Activated CD4-positive, CD25-positive, alpha-beta regulatory T cell treated with anti-CD3 and anti-CD28 coated beads, Interleukin-2, amount 50 U/mL, for 72 hours (primary cell): ENCODE data around the gene TLX1.
"Not testable (repeated sequence)": the region's sequence is repeated elsewhere in the genome, so short reads cannot be mapped to it uniquely, and the experiment has no call there.

ENCODE experiments used
- DNase-seq: peaks from one replicate; pipeline ENCODE4 v3.0.0; 2021

The TLX1 gene

DNA sequence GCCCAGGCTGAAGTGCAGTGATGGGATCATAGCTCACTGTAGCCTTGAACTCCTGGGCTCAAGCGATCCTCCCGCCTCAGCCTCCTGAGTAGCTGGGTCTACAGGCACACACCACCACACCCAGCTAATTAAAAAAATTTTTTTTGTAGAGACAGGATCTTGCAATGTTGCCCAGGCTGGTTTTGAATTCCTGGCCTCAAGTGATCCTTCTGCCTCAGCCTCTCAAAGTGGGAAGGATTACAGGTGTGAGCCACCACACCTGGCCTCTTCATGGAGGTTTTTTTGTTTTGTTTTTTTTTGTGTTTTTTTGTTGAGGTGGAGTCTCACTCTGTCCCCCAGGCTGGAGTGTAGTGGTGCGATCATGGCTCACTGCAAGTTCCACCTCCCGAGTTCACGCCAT lies 23.4 kb downstream of the TLX1 start:
- not testable (repeated sequence) for DNase-seq

DNA sequence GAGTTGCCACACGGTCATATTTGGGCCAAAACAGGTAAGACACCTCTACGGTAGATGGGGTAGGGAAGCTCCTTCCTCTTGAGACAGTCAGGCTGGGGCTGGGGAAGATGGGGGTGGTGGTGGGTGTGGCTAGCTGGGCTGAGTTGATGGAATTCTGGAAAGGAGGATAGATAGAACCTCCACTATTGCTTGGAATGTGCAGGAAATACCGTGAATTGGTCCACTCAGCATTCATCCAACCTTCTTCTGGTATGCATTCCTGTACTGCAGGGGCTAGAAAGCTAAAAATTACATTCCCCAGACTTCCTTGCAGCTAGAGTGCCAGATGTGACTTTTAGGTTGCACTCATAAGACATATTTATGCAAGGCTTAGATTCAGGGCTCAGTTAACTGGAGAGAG lies 24.8 kb downstream of the TLX1 start:
- no peak for DNase-seq

DNA sequence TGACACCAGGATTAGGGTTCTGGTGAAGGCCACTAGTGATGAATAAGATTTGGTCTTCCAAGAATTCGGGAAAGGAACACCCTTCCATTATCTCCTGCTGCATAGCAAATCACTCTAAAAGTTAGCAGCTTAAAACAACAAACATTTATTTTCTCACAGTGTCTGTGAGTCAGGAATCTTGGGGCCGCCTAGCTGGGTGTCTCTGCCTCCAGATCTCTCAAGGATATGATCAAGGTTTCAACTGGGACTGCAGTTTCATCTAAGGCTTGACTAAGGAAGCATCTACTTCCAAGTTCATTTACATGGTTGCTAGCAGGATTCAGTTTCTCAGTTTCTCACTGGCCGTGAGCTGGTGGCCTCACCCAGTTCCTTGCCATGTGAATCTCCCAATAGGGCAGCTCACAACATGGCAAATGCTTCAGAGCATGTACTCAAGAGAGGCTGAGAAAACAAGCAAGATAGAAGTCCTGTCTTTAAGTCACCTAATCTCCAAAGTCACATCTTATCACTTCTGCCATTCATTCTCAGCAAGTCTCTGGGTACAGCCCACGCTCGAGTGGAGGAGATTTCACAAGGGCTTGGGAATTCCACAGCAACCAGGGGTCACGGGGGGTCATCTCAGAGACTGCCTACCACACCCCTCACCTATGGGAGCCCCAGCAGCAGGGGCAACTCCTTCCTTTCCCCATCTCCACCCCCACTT lies 26.8 kb downstream of the TLX1 start:
- DNase-seq: no peak

DNA sequence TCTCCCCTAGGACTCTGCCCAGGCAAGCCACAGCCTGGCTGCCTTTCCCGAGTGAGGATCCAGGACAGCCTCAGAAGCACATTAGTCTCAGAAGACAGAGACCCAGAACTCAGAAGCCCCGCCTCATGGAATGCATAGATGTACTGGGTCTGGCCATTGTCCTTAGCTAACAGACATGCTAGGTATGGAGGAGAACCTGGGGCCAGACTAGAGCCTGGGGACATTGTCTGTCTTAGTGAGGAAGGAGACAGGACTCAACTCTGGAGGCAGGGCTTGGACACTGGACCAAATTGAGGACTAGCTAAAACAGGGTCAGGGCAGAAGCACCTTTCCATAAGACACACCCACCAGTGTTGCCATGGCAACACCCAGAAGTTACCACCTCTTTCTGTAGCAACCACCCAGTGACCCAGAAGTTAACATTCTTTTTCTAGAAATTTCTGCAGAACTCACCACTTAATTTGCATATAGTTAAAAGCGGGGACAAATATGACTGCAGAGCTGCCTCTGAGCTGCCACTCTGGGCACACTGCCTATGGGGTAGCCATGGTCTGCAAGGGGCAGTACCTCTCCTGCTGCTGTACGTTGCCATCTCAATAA lies 27.5 kb downstream of the TLX1 start:
- DNase-seq: no peak

DNA sequence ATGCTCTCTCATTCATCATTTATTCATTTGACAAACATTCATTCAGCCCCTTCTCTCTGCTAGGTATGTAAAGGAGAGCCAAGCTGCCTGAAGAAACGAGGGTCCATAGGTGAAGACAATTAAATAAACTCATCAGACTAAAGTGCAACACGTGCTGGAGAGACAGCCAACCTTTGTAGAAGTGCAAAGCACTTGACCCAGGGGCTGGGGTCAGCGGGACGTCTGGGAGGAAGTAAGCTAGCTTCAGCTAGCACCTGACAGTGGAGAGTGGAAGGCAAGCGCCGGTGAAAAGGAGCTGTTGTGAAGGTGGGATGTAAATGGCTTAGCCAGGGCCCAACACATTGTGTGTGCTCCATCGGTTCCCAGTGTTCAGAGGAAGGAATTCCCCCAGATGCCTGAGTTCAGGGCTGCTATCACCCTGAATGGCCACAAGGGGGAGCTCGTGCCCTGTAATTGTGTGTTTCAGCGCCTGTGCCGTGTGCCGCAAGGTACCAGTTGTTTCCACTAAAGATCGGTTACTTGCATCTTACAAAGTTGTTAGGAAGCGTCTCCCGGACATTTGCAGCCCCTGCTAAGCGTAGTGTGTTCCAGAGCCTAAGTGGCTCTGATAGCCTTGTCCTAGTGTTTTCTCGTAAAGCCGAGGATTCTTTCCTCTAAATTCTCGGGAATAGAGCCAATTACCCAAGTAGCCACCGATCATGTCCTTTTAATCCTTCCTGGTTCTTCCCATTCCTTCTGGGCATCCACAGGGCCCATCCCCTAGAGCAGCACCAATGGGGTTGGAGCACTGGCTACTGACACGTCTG lies 30.6 kb downstream of the TLX1 start:
- peak; percentile 69 for DNase-seq

DNA sequence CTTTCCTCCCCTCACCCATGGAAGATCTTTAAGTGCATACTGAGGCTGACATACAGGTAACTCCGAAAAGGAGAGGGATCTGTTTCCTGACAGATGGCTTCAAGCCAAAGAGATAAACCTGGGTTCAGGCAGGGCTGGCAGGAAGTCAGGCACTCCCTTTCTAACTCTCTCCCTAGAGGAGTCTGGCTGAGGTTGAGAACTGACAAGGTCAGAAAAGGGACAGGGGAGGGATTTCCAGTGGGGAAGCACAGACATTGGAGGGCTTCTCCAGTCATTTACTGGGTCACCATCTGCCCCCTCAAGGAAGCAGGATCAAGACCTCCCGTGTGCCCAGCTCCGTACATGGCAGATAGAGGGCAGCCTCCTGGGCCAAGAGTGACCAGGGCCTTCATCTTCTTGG lies 31.6 kb downstream of the TLX1 start:
- DNase-seq: no peak

DNA sequence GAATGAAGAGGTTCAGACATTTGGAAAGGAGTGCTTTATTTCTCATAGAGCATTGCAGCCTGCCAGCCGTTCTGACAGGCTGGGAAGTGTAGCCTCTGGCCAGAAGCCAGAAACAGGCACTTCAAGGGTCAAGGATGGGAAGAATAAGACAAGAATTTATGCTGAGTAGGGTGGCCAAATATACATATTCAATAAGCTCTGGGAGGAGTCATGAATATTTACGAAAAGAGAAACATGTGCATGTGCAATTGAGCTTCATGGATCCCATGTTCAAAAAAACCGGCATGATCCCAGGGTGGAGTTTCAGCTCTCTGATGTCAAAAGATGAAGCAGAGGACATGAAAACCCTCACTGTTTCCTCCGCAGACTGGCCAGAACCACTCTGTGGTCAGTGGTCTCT lies 32.9 kb downstream of the TLX1 start:
- DNase-seq: no peak

DNA sequence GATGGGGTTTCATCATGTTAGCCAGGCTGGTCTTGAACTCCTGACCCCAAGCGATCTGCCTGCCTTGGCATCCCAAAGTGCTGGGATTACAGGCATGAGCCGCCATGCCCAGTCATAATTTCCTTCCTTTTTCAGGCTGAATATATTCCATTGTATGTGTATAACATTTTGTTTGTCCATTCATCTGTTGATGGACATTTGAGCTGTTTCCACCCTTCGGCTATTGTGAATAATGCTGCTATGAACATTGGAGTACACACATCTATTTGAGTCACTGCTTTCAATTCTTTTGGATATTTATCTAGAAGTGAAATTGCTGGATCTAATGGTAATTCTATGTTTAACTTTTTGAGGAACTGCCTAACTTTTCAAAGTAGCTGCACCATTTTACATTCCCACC lies 34.6 kb downstream of the TLX1 start:
- no peak for DNase-seq

DNA sequence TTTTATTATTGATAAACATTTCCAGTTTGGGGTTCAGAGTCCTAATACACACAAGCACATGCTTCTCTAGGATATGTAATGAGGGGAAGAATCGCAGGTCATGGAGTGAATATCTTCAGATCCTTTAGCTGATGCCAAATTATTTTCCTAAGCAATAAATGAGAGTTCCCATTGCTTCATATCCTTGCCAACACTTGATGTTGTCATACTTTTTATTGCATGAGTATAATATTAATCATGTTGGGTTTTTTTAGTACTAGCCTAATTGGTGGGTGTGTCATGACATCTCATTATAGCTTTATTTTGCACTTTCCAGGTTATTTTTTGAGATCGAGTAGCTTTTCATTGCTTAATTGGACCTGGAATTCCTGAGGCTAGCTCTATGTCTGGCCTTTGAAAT lies 35.3 kb downstream of the TLX1 start:
- DNase-seq: no peak

DNA sequence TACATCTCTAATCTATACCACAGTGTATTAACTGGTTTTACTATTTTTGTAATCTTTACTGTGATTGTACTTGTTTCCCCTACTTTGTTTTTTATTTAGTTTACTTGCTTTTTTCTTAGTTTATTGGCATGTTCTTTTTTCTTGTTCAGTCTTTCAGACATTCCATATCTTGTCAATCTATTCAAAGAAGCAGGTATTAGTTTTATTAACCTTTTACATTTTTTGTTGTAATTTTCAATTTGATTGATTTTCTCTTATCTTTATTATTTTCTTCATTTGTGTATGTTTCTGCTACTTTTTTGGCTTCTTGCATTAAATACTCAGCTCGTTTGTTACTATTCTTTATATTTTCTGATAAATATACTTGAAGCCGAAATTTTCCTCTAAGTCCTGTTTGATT lies 41.6 kb downstream of the TLX1 start:
- no peak for DNase-seq

DNA sequence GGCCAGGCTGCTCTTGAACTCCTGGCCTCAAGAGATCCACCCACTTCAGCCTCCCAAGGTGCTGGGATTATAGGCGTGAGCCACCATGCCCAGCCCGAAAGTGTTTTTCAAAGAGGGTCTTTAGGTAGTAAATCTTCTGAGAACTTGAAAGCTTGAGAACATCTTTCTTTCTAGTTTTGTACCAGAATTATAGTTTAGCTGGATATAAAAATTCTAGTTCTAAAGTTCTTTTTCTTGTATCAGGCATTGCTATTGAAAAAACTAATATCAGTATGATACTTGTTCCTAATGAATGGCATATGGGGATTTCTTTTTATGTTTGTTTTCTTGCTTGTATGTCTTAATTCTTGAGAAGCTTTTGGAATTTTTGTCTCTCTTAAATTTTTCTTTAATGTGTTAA lies 43.2 kb downstream of the TLX1 start:
- no peak for DNase-seq

DNA sequence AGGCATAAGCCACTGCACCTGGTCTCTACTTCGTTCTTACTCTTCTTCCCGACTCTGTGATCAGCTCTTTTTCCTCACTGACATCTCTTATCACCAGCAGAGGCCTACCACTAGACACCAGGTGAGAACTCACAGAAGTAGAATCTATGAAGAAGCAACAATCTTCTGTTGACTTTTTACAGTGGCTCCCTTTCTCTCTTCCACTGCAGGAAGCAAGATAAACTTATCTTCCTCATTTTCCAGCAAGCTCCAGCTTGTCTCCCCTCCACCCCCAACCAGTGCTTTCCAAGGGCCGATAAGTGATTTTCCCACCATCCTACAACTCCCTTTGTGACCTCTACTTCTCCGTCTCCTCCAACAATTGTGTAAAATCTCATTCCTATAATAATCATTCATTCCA lies 45.5 kb downstream of the TLX1 start:
- DNase-seq: no peak

DNA sequence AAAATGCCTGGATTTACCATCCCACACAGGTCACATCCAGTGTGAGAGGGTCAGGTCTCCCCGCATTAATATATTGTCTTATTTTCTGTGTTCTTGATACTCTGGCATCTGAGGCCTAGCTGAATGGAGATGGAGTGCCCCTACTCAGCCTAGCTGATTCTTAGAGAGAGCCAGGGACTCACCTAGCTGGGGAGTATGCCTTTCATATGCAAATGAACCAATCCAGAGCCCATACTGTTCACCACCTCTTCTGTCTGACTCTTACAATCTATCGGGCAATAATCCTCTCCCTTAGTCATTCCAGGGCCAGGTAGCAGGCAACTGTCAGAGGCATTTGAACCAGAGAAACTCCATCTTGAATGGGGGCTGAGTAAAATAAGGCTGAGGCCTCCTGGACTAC lies 51.8 kb downstream of the TLX1 start:
- DNase-seq: no peak

DNA sequence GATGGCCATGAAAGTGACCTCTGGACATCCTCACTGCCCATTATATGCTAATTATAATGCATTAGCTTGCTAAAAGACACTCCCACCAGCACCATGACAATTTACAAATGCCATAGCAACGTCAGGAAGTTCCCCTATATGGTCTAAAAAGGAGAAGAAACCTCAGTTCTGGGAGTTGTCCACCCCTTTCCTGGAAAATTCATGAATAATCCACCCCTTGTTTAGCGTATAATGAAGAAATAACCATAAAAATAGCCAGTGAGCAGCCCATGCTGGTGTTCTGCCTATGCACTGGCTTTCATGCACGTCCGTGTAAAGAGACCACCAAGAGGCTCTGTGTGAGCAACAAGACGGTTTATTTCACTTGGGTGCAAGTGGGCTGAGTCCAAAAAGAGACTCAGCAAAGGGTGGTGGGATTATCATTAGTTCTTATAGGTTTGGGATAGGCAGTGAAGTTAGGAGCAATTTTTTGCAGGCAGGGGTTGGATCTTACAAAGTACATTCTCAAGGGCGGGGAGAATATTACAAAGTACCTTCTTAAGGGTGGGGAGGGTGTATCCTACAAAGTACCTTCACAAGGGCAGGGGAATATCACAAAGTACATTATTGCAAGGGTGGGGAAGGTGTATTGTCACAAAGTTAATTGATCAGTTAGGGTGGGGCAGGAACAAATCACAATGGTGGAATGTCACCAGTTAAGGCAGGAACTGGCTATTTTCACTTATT lies 52.5 kb downstream of the TLX1 start:
- DNase-seq: no peak
